Skeletal muscle satellite cell (primary cell): ENCODE results near the gene GSPT2. TPM values are rescaled to one million over a fixed set of nuclear protein-coding genes. Genes with fewer than 3 reads are reported as not detected.
"Not testable (repeated sequence)": the region's sequence is repeated elsewhere in the genome, so short reads cannot be mapped to it uniquely, and the experiment has no call there.

ENCODE experiments used
- H3K27me3 ChIP-seq: 2 replicates; pipeline ENCODE4 v1.7.0; 2013; ENCODE audit warnings: low read length; ENCODE audit not compliant: control insufficient read depth, insufficient read depth
- H3K36me3 ChIP-seq: 2 replicates; pipeline ENCODE4 v1.7.0; 2013; ENCODE audit warnings: mild to moderate bottlenecking, control low read depth, low read length; ENCODE audit not compliant: insufficient read depth
- H3K4me1 ChIP-seq: 2 replicates; pipeline ENCODE4 v1.7.0; 2013; ENCODE audit warnings: low read length; ENCODE audit not compliant: control insufficient read depth, insufficient read depth
- H3K4me2 ChIP-seq: 2 replicates; pipeline ENCODE4 v1.7.0; 2013; ENCODE audit warnings: mild to moderate bottlenecking, low read length
- H3K4me3 ChIP-seq: 2 replicates; pipeline ENCODE4 v1.7.0; 2013; ENCODE audit warnings: low read length
- H3K9ac ChIP-seq: 2 replicates; pipeline ENCODE4 v1.7.0; 2013; ENCODE audit warnings: mild to moderate bottlenecking, low read depth, low read length, moderate library complexity
- H3K9me3 ChIP-seq: replicated peaks from 2 replicates; pipeline ENCODE4 v1.7.0; 2013; ENCODE audit warnings: mild to moderate bottlenecking, control low read depth, low read length
- total RNA-seq: library from RNA; depleted of rRNA; stranded (reverse); fragments of >200 nt; gene quantifications from 2 replicates; pipeline ENCODE4 v1.2.3, GENCODE V29; 2012; rRNA removed

The GSPT2 gene
- 6.1 and 8.5 TPM in 2 replicates for total RNA-seq

DNA sequence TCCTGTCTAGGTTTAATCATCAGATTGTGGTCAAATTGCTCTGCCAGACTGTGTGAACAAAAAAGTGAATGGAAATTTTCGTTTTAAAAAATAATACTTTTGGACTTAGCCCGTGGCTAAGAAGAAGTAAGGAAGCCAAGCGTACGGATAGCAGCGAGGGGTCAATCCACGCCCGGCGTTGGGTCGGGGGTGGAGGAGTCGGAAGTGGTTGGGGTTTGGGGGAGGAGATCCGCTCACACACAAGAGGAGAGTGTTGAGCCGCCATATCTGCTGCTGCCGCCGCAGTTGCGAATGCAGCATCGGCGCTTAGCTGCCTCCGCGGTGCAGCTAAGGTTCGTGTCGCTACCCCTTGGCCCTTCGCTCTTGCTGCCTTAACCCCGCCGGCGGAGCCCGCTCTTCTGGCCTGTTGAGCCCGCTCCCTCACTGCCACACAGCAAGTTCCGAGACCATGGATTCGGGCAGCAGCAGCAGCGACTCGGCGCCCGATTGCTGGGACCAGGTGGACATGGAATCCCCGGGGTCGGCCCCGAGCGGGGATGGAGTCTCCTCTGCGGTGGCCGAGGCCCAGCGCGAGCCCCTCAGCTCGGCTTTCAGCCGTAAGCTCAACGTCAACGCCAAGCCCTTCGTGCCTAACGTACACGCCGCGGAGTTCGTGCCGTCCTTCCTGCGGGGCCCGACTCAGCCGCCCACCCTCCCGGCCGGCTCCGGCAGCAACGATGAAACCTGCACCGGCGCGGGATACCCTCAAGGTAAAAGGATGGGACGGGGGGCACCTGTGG lies at the start of gene GSPT2:
Gene GSPT2 (plus strand): TSS at position 264 of the 779 bp plus-strand sequence. CDS start 185 bp downstream, at position 449.
- H3K4me2 ChIP-seq, result peak within 1 kb of the TSS; percentile 66
- H3K36me3 ChIP-seq, result peaks cover 2% of the 10 kb centered on the region
- peak within 1 kb of the TSS; percentile 87 for H3K9ac ChIP-seq
- peaks cover 6% of the 10 kb centered on the region for H3K27me3 ChIP-seq
- peak within 1 kb of the TSS; percentile 82 for H3K4me3 ChIP-seq
- no peaks in the 10 kb centered on the region for H3K9me3 ChIP-seq
- H3K4me1 ChIP-seq, result no peaks in the 10 kb centered on the region

DNA sequence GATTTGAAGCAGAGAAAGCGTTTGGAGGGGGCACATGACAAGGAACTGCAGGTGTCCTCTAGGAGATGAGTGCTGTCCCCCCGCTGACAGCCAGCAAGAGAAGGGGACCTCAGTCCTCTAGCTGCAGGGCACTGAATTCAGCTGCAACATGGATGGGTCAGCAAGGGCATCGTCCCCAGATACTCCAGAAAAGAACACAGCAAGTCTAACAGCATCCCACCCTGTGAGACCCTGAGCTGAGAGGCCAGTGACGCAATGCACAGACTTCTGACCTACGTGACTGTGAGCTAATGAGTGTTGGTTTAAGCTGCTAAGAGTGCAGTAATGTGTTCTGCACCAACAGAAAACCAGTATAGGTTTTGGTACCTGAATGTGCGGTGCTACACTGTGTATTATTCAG lies 49.0 kb upstream of the GSPT2 start:
- H3K9me3 ChIP-seq, result no peaks in the 10 kb centered on the region
- H3K27me3 ChIP-seq, result peaks cover 4% of the 10 kb centered on the region
- H3K36me3 ChIP-seq, result no peaks in the 10 kb centered on the region
- H3K4me3 ChIP-seq, result no peak overlapping the region
- no peaks in the 10 kb centered on the region for H3K4me1 ChIP-seq
- no peak overlapping the region for H3K9ac ChIP-seq
- H3K4me2 ChIP-seq, result no peak overlapping the region

DNA sequence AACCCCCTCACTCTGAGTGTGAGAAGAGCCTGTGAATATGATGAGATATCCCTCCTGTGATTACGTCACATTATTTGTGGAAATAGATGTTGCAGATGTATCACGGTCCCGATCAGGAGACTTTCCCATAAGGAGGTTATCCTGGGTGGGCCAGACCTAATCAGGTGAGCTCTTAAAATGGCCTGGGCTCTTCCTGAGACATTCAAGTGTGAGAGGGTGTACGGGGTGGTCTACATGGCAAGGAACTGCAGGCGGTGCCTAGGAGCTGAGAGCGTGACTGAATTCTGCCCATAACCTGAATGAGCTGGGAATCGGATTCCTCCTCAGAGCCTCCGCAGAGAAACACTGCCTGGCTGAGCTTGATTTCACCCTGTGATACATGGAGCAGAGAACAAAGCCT lies 45.8 kb upstream of the GSPT2 start:
- Histone ChIP-seq H3K36me3 (no peaks in the 10 kb centered on the region), H3K9me3 (no peaks in the 10 kb centered on the region), H3K4me3 (no peak overlapping the region), H3K4me1 (no peaks in the 10 kb centered on the region), H3K27me3 (peaks cover 4% of the 10 kb centered on the region), H3K9ac (no peak overlapping the region), H3K4me2 (no peak overlapping the region)

- not testable (repeated sequence) for H3K4me1 ChIP-seq, H3K9me3 ChIP-seq, H3K4me3 ChIP-seq, H3K9ac ChIP-seq, H3K4me2 ChIP-seq, H3K27me3 ChIP-seq, H3K36me3 ChIP-seq
These were observed 32.7 kb upstream of the GSPT2 start, which contains the start of gene CENPVL1 for GRCh38 chrX:51710277-51711164. CENPVL1 (plus strand) TSS chrX:51710512; CDS start chrX:51710512, 0 bp downstream.

GRCh38 chrX:51712943-51713647 lies 30.1 kb upstream of the GSPT2 start:
- not testable (repeated sequence) for H3K4me3 ChIP-seq, H3K4me1 ChIP-seq, H3K36me3 ChIP-seq, H3K4me2 ChIP-seq, H3K27me3 ChIP-seq, H3K9me3 ChIP-seq, H3K9ac ChIP-seq

DNA sequence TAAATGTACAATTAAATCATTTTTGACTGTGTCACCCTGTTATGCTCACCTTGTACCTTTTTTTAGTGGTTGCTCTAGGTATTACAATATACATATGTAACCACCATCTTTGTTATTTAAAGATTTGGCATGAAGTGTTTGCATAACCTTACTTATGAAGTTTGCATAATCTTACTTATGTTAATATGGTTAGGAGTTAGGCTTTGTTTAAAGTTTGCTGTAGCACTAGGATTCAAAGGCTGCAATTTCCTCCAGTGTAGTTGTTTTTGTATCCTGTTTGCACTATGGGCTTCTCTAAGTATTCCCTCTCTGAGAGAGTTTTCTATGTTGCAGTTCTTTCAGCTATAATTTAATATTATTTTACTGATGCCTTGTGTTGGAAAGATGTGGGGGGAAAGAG lies 15.0 kb upstream of the GSPT2 start:
- H3K4me2 ChIP-seq, result no peak overlapping the region
- peaks cover 1% of the 10 kb centered on the region for H3K27me3 ChIP-seq
- no peak overlapping the region for H3K4me3 ChIP-seq
- no peaks in the 10 kb centered on the region for H3K36me3 ChIP-seq
- no peaks in the 10 kb centered on the region for H3K9me3 ChIP-seq
- no peak overlapping the region for H3K9ac ChIP-seq
- no peaks in the 10 kb centered on the region for H3K4me1 ChIP-seq

- H3K9ac ChIP-seq, result no peak overlapping the region
These were observed 6.2 kb upstream of the GSPT2 start for GRCh38 chrX:51737091-51737490.

GRCh38 chrX:51742586-51742985 lies 656 bp upstream of the GSPT2 start:
- Histone ChIP-seq H3K4me3 (peak overlapping the region; percentile 82), H3K4me1 (no peaks in the 10 kb centered on the region), H3K9ac (peak overlapping the region; percentile 87), H3K36me3 (peaks cover 2% of the 10 kb centered on the region), H3K27me3 (peaks cover 8% of the 10 kb centered on the region), H3K4me2 (peak overlapping the region; percentile 66), H3K9me3 (no peaks in the 10 kb centered on the region)

More at GRCh38 chrX:51737091-51737490, 6.2 kb upstream of the GSPT2 start:
- Histone ChIP-seq H3K4me3 (no peak overlapping the region), H3K4me2 (no peak overlapping the region), H3K4me1 (no peaks in the 10 kb centered on the region), H3K9me3 (no peaks in the 10 kb centered on the region), H3K27me3 (peaks cover 23% of the 10 kb centered on the region), H3K36me3 (no peaks in the 10 kb centered on the region)

DNA sequence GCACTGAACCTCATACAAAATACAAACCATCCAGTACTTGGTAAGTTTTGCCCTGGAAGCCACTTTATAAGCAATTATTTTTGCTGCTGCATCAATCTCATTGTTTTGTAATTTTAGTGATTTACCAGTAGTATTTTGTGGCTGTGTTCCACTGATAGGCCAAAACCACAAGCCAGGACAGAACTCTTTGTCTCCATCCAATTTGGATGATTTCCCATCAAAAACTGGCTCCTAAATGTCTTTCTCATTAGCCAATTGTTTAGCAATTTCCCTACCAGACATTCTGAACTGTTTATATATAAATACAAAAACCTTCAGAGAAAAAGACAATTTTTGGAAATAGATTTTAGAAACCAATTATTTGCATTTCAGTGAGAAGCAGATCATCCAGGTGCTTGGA lies 4.4 kb downstream of the GSPT2 start:
- no peaks in the 10 kb centered on the region for H3K4me1 ChIP-seq
- no peaks in the 10 kb centered on the region for H3K9me3 ChIP-seq
- no peak overlapping the region for H3K4me2 ChIP-seq
- H3K9ac ChIP-seq, result no peak overlapping the region
- H3K36me3 ChIP-seq, result peaks cover 2% of the 10 kb centered on the region
- H3K4me3 ChIP-seq, result no peak overlapping the region
- peaks cover 6% of the 10 kb centered on the region for H3K27me3 ChIP-seq

DNA sequence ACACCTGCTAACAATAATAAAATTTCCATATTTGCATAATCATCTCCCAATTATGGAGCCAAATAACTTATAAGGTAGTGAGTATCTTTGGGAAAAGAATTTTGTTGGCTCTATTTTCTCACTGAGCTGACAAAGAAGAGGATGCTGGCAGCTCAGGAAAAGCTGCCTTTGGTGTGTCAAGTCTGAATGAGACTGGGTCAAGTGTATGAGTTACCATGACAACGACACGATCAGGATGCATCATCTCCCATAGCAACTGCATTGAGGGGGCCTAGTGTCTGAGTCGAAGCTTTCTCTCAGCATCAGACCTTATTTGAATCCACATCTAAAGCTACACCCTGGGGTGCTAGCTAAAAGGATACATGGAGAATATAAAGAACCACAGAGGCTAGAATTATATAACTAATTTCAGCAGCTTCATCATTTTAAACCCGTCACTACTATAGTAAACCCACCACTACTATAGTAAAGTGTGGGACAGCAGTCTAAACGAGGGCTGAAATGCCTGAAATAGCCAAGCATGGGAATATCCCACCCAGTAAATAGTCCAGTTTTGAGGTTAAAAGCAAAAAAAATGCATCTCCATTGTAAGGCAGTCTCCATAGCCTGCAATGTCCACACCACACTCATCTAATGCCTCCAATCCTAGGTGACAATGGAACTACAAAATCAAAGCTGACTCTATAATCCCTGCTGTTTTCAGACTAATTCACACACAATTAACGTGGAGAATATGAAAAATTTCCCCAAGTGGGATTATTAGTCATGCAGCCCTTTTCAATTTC lies 16.0 kb downstream of the GSPT2 start:
- Histone ChIP-seq H3K4me3 (no peak overlapping the region), H3K36me3 (no peaks in the 10 kb centered on the region), H3K27me3 (peaks cover 28% of the 10 kb centered on the region), H3K4me2 (no peak overlapping the region), H3K9ac (no peak overlapping the region), H3K9me3 (no peaks in the 10 kb centered on the region), H3K4me1 (no peaks in the 10 kb centered on the region)
